BLaER1 treated with 17β-estradiol and CSF1 and Interleukin-3, amounts not matched to agents 10 nM and 100 nM (cell line): ENCODE results near the gene HECTD2.

Experiments used
- H3K27ac ChIP-seq, 11 experiments: shearing (Covaris generic); formaldehyde crosslinking; 2 replicates each; pipeline ENCODE4 v1.8.1; 2022
- H3K27me3 ChIP-seq, 11 experiments: shearing (Covaris generic); formaldehyde crosslinking; 2 replicates each; pipeline ENCODE4 v1.8.1; 2022
- H3K36me3 ChIP-seq, 11 experiments: shearing (Covaris generic); formaldehyde crosslinking; 2 replicates each; pipeline ENCODE4 v1.8.1; 2022
- H3K4me1 ChIP-seq, 10 experiments: shearing (Covaris generic); formaldehyde crosslinking; 2 replicates each; pipeline ENCODE4 v1.8.1; 2022
- H3K4me2 ChIP-seq, 11 experiments: shearing (Covaris generic); formaldehyde crosslinking; 2 replicates each; pipeline ENCODE4 v1.8.1; 2022
- H3K4me3 ChIP-seq, 10 experiments: shearing (Covaris generic); formaldehyde crosslinking; 2 replicates each; pipeline ENCODE4 v1.8.1; 2022
- H3K9ac ChIP-seq, 11 experiments: shearing (Covaris generic); formaldehyde crosslinking; 2 replicates each; pipeline ENCODE4 v1.8.1; 2022
- H3K9me3 ChIP-seq, 11 experiments: shearing (Covaris generic); formaldehyde crosslinking; replicated peaks in 1 of 11; 2 replicates each; pipeline ENCODE4 v1.8.1; 2022
- H4K20me1 ChIP-seq, 11 experiments: shearing (Covaris generic); formaldehyde crosslinking; 2 replicates each; pipeline ENCODE4 v1.8.1; 2022
- Cebpa-rat ChIP-seq, 11 experiments: shearing (Covaris generic); IDR thresholded peaks; 2 replicates each; pipeline ENCODE4 v1.8.1; 2022

The HECTD2 gene

DNA sequence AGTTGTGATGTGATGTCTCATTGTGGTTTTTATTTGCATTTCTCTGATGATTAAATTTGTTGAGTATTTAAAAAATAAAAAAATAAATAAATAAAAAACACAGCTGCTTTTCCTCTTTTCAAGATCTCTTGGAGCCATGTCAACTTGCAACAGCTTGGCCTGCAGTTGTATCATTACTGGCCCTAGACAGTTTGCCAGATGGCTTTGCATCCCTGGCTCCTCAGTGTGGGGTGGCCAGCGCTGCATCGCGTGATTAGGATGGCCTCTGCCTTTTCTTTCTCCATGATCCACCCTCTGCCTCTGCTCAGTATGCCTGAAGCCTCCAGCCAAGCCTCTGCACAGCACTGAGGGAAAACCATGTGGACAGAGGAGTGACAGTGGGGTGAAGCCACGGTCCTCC is 126.0 kb downstream of the HECTD2 start:
- H4K20me1 ChIP-seq: no peaks in the 10 kb centered on the region
- no peak overlapping the region for H3K27ac ChIP-seq
- H3K4me3 ChIP-seq: no peak overlapping the region
- no peaks in the 10 kb centered on the region for H3K36me3 ChIP-seq
- H3K4me2 ChIP-seq: no peak overlapping the region
- H3K9me3 ChIP-seq: peaks cover 23 to 29% (median 25%) of the 10 kb centered on the region in 11 experiments
- TF ChIP-seq Cebpa-rat (IDR thresholded peaks at IDR 0.05): no peak
- no peak overlapping the region for H3K9ac ChIP-seq
- no peaks in the 10 kb centered on the region for H3K27me3 ChIP-seq
- peaks cover 8 to 20% (median 13%) of the 10 kb centered on the region in 10 experiments for H3K4me1 ChIP-seq

DNA sequence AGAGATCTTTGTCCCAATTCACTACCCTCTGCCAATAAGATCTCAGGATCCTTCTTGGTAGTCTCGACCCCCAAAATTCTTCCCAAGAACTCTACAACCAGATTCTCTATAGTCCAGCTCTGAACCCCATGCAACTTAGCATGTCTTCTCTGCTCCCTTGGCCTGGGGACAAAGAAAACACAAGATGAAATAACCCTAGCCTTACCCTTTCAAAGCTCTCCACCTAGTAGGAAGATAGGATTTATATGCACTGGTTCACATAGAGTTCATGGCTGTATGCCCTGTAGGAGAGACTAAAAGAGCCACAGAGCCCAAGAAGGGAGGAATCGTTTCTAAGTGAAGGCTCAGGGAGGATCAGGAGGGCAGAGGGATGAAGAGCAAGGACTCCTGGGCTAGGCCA is 126.6 kb downstream of the HECTD2 start:
- H3K27ac ChIP-seq: no peak overlapping the region
- H3K9ac ChIP-seq: no peak overlapping the region
- H3K9me3 ChIP-seq: peaks cover 23 to 32% (median 27%) of the 10 kb centered on the region in 11 experiments
- no peaks in the 10 kb centered on the region for H3K36me3 ChIP-seq
- no peak for TF ChIP-seq Cebpa-rat (IDR thresholded peaks at IDR 0.05)
- peaks cover 14 to 26% (median 19%) of the 10 kb centered on the region in 10 experiments for H3K4me1 ChIP-seq
- H3K4me3 ChIP-seq: no peak overlapping the region
- no peaks in the 10 kb centered on the region for H3K27me3 ChIP-seq
- no peaks in the 10 kb centered on the region for H4K20me1 ChIP-seq
- H3K4me2 ChIP-seq: no peak overlapping the region

DNA sequence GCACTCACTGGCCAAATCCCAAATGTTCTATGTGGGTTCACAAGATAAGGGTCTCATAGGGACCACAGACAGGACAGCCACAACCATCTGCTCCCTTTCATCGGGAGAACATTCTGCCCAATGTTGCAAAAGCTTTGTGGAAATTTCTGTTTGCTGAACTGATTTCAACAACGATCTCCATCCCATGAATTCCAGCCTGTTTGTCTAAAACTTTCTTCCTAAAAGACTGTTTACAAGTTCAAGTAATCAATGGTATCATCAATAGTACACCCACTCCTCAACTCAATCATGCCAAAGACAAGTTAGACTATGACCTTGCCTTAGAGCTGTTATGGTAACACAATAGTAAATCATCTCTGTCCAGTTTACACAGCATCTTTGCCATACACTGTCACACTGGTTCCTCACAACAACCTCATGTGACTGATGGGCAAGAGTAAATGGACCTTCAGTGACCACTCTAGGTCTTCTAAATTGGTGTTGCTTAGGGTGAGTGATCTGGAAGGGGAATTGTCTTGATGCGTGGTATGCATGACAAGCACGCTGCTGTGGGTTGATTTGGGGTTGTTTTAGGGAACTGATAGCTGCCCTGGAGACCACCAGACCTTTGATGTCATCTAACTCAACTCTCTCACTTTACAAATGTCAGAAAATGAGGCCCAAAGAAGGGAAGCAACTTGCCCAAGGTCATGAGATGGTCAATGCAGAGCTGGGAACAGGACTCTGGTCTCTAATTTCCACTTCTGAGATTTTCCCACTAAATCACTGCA is 127.7 kb downstream of the HECTD2 start:
- no peak for TF ChIP-seq Cebpa-rat (IDR thresholded peaks at IDR 0.05)
- H3K27ac ChIP-seq: no peak overlapping the region
- peaks cover 23 to 32% (median 27%) of the 10 kb centered on the region in 11 experiments for H3K9me3 ChIP-seq
- peaks cover 24 to 36% (median 30%) of the 10 kb centered on the region in 10 experiments for H3K4me1 ChIP-seq
- H3K9ac ChIP-seq: no peak overlapping the region
- H3K4me3 ChIP-seq: no peak overlapping the region
- no peaks in the 10 kb centered on the region for H4K20me1 ChIP-seq
- H3K36me3 ChIP-seq: no peaks in the 10 kb centered on the region
- H3K27me3 ChIP-seq: no peaks in the 10 kb centered on the region
- H3K4me2 ChIP-seq: peak overlapping the region in 1 of 11 experiments; percentile 25; a peak in 1 of 22 replicates

DNA sequence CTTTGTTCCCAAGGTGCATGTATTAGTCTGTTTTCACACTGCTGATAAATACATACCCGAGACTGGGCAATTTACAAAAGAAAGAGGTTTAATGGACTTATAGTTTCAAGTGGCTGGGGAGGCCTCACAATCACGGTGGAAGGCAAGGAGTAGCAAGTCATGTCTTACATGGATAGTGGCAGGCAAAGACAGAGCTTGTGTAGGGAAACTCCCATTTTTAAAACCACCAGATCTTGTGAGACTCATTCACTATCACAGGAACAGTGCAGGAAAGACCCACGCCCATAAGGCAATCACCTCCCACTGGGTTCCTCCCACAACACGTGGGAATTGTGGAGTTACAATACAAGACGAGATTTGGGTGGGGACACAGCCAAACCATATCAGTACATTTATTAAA is 129.8 kb downstream of the HECTD2 start:
- Histone ChIP-seq H3K27me3 (no peaks in the 10 kb centered on the region), H3K4me2 (peak overlapping the region in 6 of 11 experiments; percentile 58 to 87 (median 76); a peak in 7 of 22 replicates), H3K9ac (no peak overlapping the region), H3K9me3 (peaks cover 22 to 30% (median 27%) of the 10 kb centered on the region in 11 experiments), H3K27ac (peak overlapping the region in 9 of 11 experiments; percentile 69 to 85 (median 82); a peak in 13 of 22 replicates), H3K4me1 (peaks cover 27 to 39% (median 33%) of the 10 kb centered on the region in 10 experiments), H3K4me3 (peak overlapping the region in 2 of 10 experiments; percentile 16 to 42; a peak in 2 of 20 replicates), H3K36me3 (no peaks in the 10 kb centered on the region), H4K20me1 (no peaks in the 10 kb centered on the region)
- no peak for TF ChIP-seq Cebpa-rat (IDR thresholded peaks at IDR 0.05)

DNA sequence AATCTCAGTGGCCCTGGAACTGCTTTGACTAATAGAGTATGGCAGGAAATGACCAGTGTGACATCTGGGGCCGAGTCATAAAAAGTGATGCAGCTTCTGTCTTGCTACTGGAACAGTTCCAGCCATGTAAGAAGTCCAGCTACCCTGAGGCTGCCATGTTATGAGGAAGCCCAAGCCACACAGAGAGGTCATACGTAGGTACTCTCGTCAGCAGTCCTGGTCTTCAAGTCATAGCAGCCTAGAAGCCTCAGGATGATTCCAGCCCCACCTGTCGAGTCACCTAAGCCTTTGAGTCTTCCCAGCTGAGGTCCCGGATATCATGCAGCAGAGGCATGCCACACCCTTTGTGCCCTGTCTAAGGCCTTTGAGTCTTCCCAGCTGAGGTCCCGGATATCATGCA is 130.6 kb downstream of the HECTD2 start:
- H3K36me3 ChIP-seq: no peaks in the 10 kb centered on the region
- H3K27ac ChIP-seq: peak overlapping the region; percentile 69 to 85 (median 81)
- peak overlapping the region; percentile 6 to 68 (median 52); a peak in 17 of 22 replicates for H3K9ac ChIP-seq
- no peaks in the 10 kb centered on the region for H3K27me3 ChIP-seq
- H3K9me3 ChIP-seq: peaks cover 22 to 30% (median 27%) of the 10 kb centered on the region in 11 experiments
- H4K20me1 ChIP-seq: no peaks in the 10 kb centered on the region
- H3K4me1 ChIP-seq: peaks cover 27 to 39% (median 33%) of the 10 kb centered on the region in 10 experiments
- TF ChIP-seq Cebpa-rat (IDR thresholded peaks at IDR 0.05): no peak
- peak overlapping the region in 8 of 10 experiments; percentile 3 to 46 (median 24); a peak in 13 of 20 replicates for H3K4me3 ChIP-seq
- peak overlapping the region; percentile 58 to 87 (median 74) for H3K4me2 ChIP-seq

DNA sequence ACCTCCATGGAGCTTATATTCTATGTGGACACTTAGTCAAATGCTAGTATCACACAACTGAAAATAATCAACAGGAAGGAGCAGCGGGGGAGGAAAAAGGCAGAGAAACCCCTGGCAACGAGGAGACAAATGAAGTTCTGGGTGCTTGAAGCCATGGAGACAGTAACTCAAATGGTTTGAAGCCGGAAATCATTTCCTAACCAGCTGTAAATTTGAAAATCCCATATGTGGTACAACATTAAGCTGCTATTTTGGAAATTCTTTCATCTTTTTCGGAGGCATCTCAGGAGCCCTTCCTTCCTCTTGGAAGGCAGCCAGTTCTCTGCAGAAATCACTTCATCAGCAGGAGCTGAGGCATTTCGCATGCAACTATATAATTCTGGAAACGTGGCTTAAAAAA is 131.3 kb downstream of the HECTD2 start:
- H3K36me3 ChIP-seq: no peaks in the 10 kb centered on the region
- peaks cover 27 to 39% (median 33%) of the 10 kb centered on the region in 10 experiments for H3K4me1 ChIP-seq
- H3K4me3 ChIP-seq: peak overlapping the region in 9 of 10 experiments; percentile 3 to 46 (median 10); a peak in 12 of 20 replicates
- peak in 3 of 11 experiments; percentile 19 to 82 (median 46); a peak in 3 of 22 replicates for TF ChIP-seq Cebpa-rat (IDR thresholded peaks at IDR 0.05)
- peak overlapping the region; percentile 69 to 85 (median 81) for H3K27ac ChIP-seq
- H4K20me1 ChIP-seq: no peaks in the 10 kb centered on the region
- H3K9me3 ChIP-seq: peaks cover 22 to 30% (median 27%) of the 10 kb centered on the region in 11 experiments
- H3K4me2 ChIP-seq: peak overlapping the region; percentile 58 to 87 (median 74)
- H3K27me3 ChIP-seq: no peaks in the 10 kb centered on the region
- H3K9ac ChIP-seq: peak overlapping the region; percentile 6 to 68 (median 52); a peak in 16 of 22 replicates

DNA sequence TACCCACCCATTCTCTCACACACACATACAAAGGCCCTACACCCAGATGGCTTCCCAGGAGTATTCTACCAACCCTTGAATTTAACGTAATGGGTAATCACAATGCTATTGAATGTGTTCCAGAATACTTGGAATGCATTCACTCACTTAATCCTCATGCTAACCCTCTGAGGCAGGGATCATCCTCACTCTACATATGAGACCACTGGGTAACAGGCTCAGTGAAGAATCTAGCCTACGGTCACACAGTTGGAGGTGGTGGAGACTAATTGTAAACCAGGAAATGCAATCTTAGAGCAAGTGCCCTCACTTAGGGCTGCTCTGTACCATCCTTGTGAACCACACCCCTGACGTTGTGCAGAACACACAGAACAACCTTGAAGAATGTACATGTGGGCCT is 135.2 kb downstream of the HECTD2 start:
- Histone ChIP-seq H3K4me1 (peaks cover 26 to 30% (median 27%) of the 10 kb centered on the region in 10 experiments), H3K9me3 (peaks cover 4 to 11% (median 8%) of the 10 kb centered on the region in 11 experiments), H3K36me3 (no peaks in the 10 kb centered on the region), H4K20me1 (no peaks in the 10 kb centered on the region), H3K27ac (no peak overlapping the region), H3K9ac (no peak overlapping the region), H3K4me2 (no peak overlapping the region), H3K27me3 (no peaks in the 10 kb centered on the region), H3K4me3 (no peak overlapping the region)
- no peak for TF ChIP-seq Cebpa-rat (IDR thresholded peaks at IDR 0.05)

DNA sequence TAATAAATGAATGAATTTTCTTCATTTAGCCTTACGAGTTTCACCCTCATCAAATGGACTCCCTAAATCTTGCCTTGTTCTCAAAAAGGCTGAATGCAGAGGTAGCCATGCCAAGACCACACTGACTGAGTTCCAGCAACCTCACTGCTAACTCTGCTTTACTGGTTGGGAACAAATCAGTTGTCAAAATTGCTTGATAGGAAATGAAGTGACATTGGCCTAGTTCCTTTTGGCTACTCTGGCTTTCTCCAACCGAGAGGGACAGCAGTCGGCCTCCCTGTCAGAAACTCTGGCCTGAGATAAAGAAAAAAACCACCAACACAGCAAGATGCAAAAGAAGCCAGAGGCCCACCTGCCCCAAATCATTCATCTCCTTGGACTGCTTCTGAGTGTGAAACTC is 135.7 kb downstream of the HECTD2 start:
- Histone ChIP-seq H3K36me3 (no peaks in the 10 kb centered on the region), H3K4me3 (no peak overlapping the region), H3K9me3 (peaks cover 0 to 6% (median 4%) of the 10 kb centered on the region in 11 experiments; a peak in 21 of 22 replicates), H3K27ac (no peak overlapping the region), H3K4me1 (peaks cover 22 to 25% (median 22%) of the 10 kb centered on the region in 10 experiments), H3K27me3 (no peaks in the 10 kb centered on the region), H3K9ac (no peak overlapping the region), H4K20me1 (no peaks in the 10 kb centered on the region), H3K4me2 (no peak overlapping the region)
- no peak for TF ChIP-seq Cebpa-rat (IDR thresholded peaks at IDR 0.05)

DNA sequence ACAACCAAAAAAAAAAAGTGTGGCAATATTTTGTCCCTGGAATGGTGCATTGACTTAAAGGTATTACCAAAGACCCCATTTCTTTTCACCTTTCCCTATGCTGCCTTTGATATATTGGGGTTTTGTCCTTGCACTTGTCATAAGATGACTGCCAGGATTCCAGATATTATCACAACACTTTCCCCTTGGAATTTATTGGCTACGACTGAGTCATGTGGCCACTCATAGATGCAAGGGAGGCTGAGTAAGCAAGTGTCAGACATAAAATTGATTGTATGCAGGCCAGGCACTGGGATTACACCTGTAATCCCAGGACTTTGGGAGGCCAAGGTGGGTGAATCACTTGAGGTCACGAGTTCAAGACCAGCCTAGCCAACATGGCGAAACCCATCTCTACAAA is 139.1 kb downstream of the HECTD2 start:
- H3K9me3 ChIP-seq: no peaks in the 10 kb centered on the region; a peak in 1 of 22 replicates
- TF ChIP-seq Cebpa-rat (IDR thresholded peaks at IDR 0.05): no peak

More for the DNA sequence above, 139.1 kb downstream of the HECTD2 start:
- H3K27me3 ChIP-seq: no peaks in the 10 kb centered on the region
- no peaks in the 10 kb centered on the region for H4K20me1 ChIP-seq
- H3K4me1 ChIP-seq: no peaks in the 10 kb centered on the region
- no peak overlapping the region for H3K9ac ChIP-seq
- no peak overlapping the region for H3K4me2 ChIP-seq
- no peak overlapping the region for H3K27ac ChIP-seq
- H3K36me3 ChIP-seq: no peaks in the 10 kb centered on the region
- no peak overlapping the region for H3K4me3 ChIP-seq
